SIG-M5 treated with dmso at 0.1 percent for 504 hours (cell line): ENCODE measurements around the gene ALX1.
A peak's percentile ranks its signal among the peaks of the same experiment; 100 is the strongest.

Experiments used
- DNase-seq: peaks from one replicate; lab custom pipeline; 2025; ENCODE audit not compliant: unreplicated experiment; lab: John Stamatoyannopoulos, UW

ALX1 gene

DNA sequence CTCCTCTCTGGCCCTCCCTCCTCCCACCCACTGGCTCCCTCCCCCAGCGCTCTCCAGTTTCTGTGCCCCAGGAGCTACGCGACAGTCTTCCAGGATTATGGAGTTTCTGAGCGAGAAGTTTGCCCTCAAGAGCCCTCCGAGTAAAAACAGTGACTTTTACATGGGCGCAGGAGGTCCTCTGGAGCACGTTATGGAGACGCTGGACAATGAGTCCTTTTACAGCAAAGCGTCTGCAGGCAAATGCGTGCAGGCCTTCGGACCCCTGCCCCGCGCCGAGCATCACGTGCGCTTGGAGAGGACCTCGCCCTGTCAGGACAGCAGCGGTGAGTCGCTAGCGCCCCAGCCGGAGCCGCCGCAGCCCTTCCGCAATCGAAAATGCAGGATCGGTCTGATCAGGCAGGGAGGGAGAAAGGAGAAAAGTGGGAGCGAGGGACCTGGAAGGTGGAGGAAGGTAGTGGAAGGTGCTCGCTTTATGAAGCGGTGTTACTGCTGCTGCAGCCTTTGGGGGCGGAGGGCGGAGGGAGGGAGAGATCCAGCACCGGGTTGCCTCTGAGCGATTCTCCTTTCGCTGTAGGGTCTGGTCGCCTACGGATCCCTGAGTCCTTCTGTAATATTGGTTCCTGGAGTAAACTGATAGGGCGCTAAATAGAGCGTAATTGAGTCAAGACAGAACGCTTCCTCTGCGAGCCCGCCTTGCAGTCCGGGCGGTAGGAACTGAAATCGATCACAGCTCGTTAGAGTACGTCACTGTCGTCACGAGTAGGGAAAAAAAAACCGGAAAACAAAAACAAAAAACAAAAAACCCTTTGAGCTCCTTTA is at the start of gene ALX1:
ALX1 (plus strand) TSS at position 56 of the 819 bp plus-strand sequence; CDS start at position 98, 42 bp downstream.
- DNase-seq: peak; percentile 3

- DNase-seq: no peak
These were observed 42.7 kb upstream of the ALX1 start for GRCh38 chr12:85237327-85237726.

- no peak for DNase-seq
These were observed 35.5 kb upstream of the ALX1 start for GRCh38 chr12:85244561-85244960.

- DNase-seq: no peak
These were observed 26.2 kb upstream of the ALX1 start for GRCh38 chr12:85253853-85254252.

DNA sequence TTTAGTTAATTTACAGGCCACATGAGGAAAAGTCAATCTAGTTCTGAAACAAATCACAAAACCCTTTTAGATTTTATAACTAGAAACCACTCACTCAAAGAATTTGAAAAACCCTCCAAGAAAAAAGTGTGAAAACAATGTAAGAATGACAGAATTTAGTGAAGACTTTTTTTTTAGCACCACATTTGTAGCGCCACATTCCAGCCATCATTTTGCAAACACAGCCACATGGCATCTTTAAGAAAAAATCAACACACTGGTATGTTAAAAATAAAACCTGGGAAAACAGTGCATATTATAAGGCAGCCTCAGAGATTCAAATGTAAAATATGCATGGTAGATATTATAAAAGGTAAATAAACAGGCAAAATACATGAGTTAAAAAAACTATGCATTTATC is 22.3 kb upstream of the ALX1 start:
- no peak for DNase-seq

DNA sequence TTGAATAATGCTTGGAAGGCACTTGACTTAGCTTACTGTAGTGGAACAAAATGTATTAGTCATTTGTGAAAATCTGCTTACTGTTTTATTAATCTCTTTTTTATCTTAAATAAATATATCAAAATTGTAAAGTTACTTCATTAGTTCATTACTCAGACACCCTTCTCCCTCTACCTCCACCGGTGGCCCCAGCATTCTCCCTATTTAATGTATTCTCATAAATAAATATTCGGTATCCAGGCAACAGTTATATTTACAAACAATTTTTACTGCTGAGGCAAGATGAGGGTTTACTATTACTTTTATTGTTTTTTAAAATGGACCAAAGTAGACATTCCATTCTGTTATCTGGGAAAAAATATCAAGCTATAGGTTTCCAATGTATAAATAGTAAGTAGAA is 19.6 kb upstream of the ALX1 start:
- DNase-seq: no peak

DNA sequence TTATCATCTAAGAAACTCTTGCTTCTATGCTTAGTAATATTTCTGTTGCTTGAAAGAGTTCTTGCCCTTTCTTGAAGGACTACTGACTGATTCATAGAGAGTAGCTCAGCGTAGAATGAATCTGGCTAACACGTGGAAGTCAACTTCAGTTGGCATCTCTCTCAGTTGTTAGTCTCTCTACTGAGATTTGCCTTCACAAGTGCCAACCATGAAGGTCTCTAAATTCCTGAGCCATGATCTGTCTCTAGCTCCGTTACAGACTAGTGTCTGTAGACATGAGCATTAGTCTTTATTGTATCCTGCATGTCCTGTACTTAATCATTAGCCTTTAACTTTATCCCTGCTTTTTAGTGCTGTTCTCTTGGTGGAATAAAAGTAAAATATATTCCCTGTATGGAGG is 19.1 kb upstream of the ALX1 start:
- DNase-seq: no peak

DNA sequence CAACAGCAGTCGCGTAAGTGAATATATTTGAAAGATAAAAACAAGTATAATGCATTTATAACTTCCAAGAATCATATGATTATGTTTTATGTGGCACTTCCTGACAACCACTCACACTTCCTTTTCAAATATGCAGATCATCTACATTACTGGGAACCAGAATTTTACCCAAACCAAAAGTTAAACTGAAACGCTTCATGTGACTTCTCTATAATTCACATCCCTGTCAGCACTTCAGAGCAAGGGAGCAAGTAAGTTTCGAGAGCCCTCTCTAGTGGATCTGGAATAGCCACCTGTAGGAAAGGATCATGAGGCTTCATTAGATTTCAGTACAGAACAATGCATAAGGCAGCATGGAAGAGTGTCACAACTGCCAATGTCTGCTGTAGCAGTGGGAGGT is 13.7 kb upstream of the ALX1 start:
- no peak for DNase-seq

GRCh38 chr12:85273381-85274314 is 6.4 kb upstream of the ALX1 start:
- DNase-seq: no peak

GRCh38 chr12:85274315-85274651 is 5.7 kb upstream of the ALX1 start:
- no peak for DNase-seq

- DNase-seq: no peak
These were observed 4.6 kb upstream of the ALX1 start for GRCh38 chr12:85275374-85275773.

DNA sequence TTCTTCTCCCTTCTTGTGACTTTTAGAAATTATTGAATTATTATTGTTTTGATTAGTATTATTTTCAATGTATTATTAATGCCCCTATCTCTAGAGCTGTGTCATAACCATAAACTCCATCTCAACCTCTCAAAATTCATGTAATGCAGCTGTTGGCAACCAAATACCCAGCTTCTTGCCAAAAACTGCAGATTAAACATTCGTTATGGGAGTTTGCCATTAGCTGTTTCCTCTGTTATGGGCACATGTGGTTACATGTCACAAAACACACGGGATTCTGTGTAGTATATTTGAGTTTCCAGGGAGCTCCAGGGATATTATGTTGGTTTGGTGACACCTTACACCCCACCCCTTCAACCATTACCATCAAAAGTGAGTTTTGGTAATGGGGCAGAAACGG is 2.8 kb upstream of the ALX1 start:
- no peak for DNase-seq

DNA sequence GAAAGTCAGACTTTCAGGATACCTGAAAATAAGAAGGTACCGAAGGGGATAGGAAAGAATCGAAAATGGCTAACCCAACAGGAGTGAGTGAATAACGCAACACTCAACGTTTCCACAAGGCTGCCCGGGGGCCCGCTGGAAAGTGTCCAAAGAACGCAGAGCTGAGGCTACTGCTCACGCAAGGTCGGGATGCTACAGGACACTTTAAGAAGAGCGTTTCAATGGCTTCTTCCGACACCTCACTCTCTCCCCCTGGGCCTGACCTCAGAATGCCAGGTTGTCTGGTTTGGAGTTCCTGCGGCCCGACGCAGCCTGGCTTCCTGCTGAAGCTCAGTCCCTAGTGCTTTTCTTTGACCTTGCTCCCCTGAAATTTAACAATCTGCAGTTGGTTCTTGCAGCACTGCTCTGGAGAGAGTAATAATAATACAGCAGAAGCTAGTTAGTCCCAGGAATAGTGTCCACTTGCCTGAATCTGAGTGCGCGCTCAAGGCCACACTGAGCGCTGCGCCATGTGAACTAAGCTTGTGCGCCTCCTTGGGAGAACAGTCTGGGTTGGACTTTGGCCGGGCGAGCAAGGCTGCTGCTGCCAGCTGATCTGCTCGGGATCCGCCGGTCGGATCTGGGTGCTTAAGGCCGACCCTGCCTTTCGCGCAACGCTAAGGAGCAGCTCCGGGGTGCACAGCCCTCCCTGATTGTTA is 2.0 kb upstream of the ALX1 start:
- no peak for DNase-seq

DNA sequence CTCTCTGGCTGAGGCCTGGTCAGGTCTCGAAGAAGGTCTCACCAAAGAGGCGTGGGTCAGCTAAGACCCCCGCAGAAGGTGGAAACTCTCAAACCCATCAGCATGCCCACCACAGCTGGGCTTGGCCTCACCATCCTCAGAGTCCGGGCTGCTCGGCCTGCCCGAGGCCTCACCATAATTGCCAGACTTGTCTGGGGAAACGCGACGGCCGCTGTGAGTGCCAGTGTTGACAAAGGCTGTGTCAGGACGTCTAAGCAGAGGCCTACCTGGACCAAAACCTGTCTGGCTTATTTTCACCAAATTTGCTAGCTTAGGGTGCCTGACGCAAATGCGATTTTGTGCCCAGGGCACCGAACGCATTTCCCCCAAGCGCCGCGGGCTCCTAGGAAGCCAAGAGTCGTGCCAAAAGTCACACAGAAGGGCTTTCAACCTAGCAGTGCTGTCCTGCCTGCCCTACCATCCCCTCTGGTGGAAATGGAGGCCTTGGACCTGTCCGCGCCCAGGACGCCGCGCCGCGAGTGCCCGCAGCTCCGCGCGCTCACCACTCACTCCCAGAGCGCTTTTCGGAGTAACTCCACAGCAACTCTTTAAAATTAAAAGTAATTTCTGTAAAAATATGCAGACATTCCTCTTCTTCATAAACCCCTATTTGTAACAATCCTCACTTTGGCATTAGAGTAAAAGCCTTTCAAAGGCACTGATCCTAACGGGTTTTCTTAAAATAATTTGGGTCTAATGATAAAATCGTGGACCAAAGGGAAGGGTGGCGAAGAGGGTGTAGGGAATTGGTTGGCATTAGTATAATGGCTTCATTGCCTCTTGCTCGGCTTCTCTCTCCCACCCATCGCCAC is 1.2 kb upstream of the ALX1 start:
- DNase-seq: no peak

DNA sequence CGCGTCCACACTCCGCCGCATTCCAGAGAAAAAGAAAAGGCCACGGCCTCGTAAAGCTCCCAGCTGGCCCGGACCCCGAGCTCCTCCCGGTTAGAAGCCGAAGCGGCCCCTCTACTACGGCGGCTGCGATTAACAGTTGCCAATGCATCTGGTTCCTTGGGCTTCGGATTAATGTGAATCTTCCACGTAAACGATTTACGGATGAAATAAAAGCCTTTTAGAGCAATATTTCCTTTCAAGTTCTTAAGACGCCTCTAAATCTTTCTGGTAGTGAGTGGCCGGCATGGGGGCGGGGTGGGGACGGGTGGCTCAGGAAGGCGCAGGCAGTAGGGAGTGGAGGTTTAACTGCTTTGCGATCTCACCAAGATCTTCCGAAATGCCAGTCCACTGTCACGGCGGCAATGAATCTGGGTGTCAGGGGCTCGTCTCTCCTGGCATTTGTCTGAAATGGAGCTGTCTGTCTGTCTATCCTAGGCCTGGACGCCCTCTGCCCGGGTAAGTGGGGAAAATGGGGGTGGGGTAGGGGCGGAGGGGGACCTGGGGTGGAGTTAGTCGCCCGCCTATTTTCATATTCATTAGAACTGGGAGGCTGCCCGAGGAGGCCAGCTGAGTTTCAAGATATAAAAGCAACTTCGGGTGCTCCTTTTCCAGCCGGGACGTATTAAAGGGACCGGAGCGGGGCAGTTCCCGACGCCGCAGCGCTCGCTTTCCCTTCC is 413 bp upstream of the ALX1 start:
- no peak for DNase-seq

DNA sequence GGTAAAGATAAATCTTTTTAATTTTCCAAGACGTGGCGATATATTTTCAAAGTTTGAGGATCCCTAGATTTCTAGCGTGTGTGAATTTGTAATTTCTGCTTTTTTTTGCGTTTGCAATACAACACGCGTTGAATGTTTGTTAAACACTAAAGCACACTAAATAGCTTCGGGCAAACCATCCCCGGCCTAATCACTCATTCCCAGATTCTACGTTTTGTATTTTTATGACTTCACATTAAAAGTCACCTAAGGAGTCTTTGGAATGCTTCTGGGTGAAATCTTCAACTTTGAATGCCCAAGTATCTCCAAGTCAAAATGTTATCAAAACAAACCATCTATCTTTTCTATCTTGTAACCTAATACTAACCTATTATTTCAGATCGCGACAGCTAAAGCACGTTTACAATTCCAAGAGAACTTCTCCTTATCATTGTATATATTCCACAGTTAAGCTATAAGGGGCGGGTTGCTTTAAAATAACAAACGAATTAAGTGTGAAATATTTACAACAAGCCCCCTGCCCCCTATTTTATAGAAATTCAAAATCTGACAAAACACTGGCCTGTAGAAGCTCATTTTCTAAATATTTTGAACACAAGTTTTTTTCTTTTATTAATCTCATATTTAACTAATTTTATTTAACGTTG is 1.1 kb downstream of the ALX1 start:
- no peak for DNase-seq

GRCh38 chr12:85281636-85282312 is 1.8 kb downstream of the ALX1 start:
- DNase-seq: no peak

- DNase-seq: no peak
These were observed 3.5 kb downstream of the ALX1 start for GRCh38 chr12:85283560-85283959.

- DNase-seq: no peak
These were observed 16.3 kb downstream of the ALX1 start for GRCh38 chr12:85296362-85296761.
